22Rv1 (cell line): Measurements from ENCODE around the gene SGSH.

ENCODE experiments used
- H3K27ac ChIP-seq: fragments of 450-650 bp; 2 replicates; pipeline ENCODE4 v1.5.1; 2017
- ZFX ChIP-seq: fragments of 450-650 bp; IDR thresholded peaks from 2 replicates; pipeline ENCODE4 v1.6.1; 2017; ENCODE audit warnings: antibody characterized with exemption, borderline replicate concordance
- TF ChIP-seq, protein P1 (sequence below): fragments of 450-650 bp; IDR thresholded peaks from 2 replicates; pipeline ENCODE4 v1.5.1; 2017; ENCODE audit warnings: mild to moderate bottlenecking

The SGSH gene

DNA sequence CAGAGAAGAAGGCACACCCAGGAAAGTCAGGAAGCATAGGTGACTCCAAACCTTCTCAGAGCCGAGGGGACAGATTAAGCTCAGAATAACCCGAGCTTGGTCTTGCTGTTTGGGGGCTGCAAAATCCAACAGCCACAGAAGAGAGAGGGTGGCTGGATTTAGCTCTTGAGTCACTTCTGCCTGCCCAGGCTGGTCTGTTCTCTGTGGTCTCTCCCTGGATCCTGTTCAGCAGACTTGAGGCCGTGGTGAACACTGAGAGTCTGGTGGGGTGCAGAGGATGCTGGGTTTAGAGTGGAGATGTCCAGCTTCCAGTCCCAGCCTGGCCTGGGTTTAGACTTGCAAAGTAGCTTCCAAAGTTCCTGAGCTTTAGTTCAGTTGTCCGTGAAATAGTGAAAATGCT is 8.9 kb upstream of the SGSH start:
- TF ChIP-seq ZFX = no peak
- TF ChIP-seq, protein P1, sequence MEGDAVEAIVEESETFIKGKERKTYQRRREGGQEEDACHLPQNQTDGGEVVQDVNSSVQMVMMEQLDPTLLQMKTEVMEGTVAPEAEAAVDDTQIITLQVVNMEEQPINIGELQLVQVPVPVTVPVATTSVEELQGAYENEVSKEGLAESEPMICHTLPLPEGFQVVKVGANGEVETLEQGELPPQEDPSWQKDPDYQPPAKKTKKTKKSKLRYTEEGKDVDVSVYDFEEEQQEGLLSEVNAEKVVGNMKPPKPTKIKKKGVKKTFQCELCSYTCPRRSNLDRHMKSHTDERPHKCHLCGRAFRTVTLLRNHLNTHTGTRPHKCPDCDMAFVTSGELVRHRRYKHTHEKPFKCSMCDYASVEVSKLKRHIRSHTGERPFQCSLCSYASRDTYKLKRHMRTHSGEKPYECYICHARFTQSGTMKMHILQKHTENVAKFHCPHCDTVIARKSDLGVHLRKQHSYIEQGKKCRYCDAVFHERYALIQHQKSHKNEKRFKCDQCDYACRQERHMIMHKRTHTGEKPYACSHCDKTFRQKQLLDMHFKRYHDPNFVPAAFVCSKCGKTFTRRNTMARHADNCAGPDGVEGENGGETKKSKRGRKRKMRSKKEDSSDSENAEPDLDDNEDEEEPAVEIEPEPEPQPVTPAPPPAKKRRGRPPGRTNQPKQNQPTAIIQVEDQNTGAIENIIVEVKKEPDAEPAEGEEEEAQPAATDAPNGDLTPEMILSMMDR = no peak
- H3K27ac ChIP-seq = no peak overlapping the region

DNA sequence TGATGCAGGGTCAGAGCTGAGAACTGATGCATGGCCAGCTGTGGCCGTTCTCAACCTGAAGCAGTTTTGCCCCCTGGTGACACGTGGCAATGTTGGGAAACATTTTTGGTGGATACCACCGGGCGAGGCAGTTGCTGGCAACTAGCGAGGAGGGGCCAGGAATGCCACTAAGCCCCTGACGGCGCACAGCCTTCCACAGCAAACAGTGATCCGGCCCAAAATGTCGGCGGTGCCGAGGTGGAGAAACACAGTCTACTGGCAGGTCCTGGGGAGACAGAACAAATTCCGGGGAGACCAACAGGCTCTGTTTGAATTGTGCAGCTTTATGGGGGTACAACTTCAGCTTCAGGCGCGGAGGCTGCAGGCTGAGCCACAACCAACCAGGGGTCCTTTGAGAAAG is 8.3 kb upstream of the SGSH start:
- TF ChIP-seq, protein P1 = no peak
- TF ChIP-seq ZFX = no peak
- no peak overlapping the region for H3K27ac ChIP-seq

DNA sequence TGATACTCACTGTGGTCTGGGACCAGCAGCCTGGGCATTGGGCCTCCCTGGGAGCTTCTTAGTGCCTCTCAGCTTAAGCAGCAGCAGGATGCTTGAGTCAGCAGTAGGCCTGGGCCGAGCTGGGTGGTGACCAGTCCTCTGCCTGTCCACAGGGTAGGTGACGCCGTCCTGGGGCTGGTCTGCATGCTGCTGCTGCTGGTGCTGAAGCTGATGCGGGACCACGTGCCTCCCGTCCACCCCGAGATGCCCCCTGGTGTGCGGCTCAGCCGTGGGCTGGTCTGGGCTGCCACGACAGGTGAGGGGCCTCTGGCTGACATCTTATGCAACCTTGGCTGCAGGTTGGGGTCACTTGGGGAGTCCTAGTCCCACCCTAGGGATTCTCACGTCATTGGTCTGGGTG is 7.5 kb upstream of the SGSH start:
- TF ChIP-seq, protein P1 = no peak
- no peak for TF ChIP-seq ZFX
- no peak overlapping the region for H3K27ac ChIP-seq

DNA sequence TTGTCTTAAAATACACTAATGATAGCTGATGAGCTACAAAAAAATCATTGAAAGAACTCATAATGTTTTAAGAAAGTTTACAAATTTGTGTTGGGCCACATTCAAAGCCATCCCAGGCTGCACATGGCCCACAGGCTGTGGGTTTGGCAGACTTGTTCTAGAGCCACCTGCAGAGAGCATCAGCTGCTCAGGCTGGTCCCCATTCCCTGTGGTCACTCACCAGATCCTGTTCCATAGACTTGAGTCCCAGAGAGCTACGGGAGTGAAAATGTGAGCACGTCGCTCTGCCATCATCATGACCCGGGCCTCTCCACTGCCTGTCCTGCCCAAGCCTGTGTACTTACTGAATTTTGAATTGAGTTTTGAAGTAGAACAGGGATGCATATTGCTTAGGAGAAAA is 7.0 kb upstream of the SGSH start:
- no peak overlapping the region for H3K27ac ChIP-seq
- TF ChIP-seq ZFX = no peak
- TF ChIP-seq, protein P1 = no peak

DNA sequence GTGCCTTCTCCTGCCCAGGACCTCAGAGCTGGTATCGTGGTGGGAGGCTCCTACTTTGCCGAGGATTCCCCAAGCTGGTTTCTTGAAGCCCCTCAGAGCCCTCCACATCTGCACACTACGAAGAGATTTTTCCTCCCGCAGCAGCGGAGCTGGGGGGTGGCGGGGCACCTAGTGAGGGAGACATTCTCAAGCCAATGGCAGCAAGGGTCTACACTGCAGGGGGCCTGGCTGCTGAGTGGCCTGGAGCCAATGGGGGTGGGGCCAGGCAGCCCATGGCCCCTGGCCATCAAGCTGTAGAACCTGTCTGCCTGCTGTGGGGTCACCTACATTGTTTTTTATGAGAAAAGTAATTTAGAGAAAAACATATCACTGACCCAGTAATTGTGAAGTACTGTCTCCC is 5.1 kb upstream of the SGSH start:
- no peak overlapping the region for H3K27ac ChIP-seq
- TF ChIP-seq, protein P1 = no peak
- no peak for TF ChIP-seq ZFX

DNA sequence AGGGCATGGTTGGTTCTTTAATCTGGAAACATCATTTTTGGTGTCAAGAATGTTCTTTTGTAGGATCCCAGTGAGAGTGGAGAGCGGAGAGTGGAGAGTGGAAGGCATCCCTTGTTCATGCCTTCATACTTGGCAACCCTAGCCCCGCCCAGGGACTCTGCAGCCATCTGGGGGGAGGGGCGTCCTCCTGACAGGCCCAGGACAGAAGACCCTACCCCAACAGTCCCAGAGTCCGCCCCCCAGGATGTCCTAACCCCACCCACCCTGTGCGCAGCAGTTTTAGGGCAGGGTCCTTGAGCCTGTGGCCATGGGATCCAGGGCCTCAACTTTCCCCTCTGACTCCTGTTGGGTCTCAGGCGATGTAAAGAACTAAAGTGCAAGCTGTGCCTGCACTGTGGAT is 4.5 kb upstream of the SGSH start:
- TF ChIP-seq, protein P1 = no peak
- TF ChIP-seq ZFX = no peak
- no peak overlapping the region for H3K27ac ChIP-seq

DNA sequence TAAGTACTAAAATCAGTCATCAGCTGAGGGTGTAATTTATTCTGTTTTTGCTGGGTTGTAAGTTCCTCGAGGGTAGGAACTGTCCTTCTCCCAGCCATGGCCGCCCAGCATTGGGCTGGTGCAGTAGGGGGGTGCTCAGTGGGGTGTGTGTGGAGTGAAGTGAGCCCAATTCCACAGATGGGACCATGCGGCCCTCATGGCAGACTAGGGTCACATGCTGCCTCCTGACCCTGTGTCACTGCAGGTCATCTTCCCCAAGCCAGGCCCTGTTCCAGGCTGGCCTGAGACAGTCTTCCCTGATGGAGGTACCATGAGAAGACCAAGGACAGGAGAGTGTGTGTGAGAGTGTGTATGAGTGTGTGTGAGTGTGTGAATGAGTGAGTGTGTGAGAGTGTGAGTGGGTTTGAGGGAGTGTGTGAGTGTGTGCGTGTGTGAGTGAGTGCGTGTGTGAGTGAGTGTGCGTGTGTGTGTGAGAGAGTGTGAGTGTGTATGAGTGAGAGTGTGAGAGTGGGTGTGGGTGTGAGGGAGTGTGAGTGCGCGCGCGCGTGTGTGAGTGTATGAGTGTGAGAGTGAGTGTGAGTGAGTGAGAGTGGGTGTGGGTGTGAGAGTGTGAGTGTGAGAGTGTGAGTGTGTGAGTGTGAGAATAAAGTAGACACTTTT is 3.8 kb upstream of the SGSH start:
- H3K27ac ChIP-seq = no peak overlapping the region
- TF ChIP-seq, protein P1 = no peak
- TF ChIP-seq ZFX = no peak
